PC-3 (cell line): Measurements from ENCODE around the gene TUBGCP5. TPM values are rescaled to one million over a fixed set of nuclear protein-coding genes. Genes with fewer than 3 reads are reported as not detected.

ENCODE experiments used
- ATAC-seq: fragments of 200-7000 bp; cut with Tn5 transposase; 2 replicates; pipeline ENCODE4 v1.9.1; 2020; ENCODE audit warnings: mild to moderate bottlenecking, moderate library complexity
- BruUV-seq: library from RNA; stranded (reverse); fragments of 400-500 nt; replicated peaks from 2 replicates; lab custom pipeline; 2021; lab: Mats Ljungman, UMichigan
- CTCF ChIA-PET: fragments of 300-600 bp; sonication (Branson Sonifier 250); formaldehyde crosslinking; loops from one replicate; lab custom pipeline; 2022; ENCODE audit warnings: antibody characterized with exemption; lab: Charles Lee
- POLR2A ChIA-PET: fragments of 300-600 bp; sonication (Branson Sonifier 250); formaldehyde crosslinking; loops from one replicate; lab custom pipeline; 2022; ENCODE audit warnings: antibody characterized with exemption; ENCODE audit not compliant: unreplicated experiment; lab: Charles Lee
- DNase-seq: peaks from one replicate; pipeline ENCODE4 v3.0.0-alpha.2; 2015
- H2AFZ ChIP-seq: fragments of 300-600 bp; sonication (generic); 2 replicates; pipeline ENCODE4 v1.6.0; 2016; ENCODE audit warnings: antibody characterized with exemption, low read length
- H3F3A ChIP-seq: fragments of 300-600 bp; sonication (generic); one replicate; pipeline ENCODE4 v1.6.0; 2017; ENCODE audit warnings: antibody characterized with exemption, low read length, control low read depth, mild to moderate bottlenecking; ENCODE audit not compliant: unreplicated experiment
- H3K27ac ChIP-seq: fragments of 300-600 bp; sonication (generic); 2 replicates; pipeline ENCODE4 v1.5.1; 2016; ENCODE audit warnings: mild to moderate bottlenecking, low read length
- H3K27me3 ChIP-seq: fragments of 300-600 bp; sonication (generic); 2 replicates; pipeline ENCODE4 v1.6.1; 2016; ENCODE audit warnings: low read length, mixed read lengths
- H3K36me3 ChIP-seq: fragments of 300-600 bp; sonication (generic); 2 replicates; pipeline ENCODE4 v1.6.1; 2016; ENCODE audit warnings: low read depth, mixed run types, low read length, mixed read lengths
- H3K4me1 ChIP-seq: fragments of 300-600 bp; sonication (generic); 2 replicates; pipeline ENCODE4 v1.5.1; 2016; ENCODE audit warnings: low read length; ENCODE audit not compliant: insufficient read depth
- H3K4me2 ChIP-seq: fragments of 300-600 bp; sonication (generic); 2 replicates; pipeline ENCODE4 v1.6.0; 2016; ENCODE audit warnings: low read length
- H3K4me3 ChIP-seq: fragments of 300-600 bp; sonication (generic); 2 replicates; pipeline ENCODE4 v1.5.1; 2016; ENCODE audit warnings: mild to moderate bottlenecking, low read length, mixed read lengths
- H3K79me2 ChIP-seq: fragments of 300-600 bp; sonication (generic); 2 replicates; pipeline ENCODE4 v1.6.1; 2017; ENCODE audit warnings: low read length, mixed read lengths
- H3K9ac ChIP-seq: fragments of 300-600 bp; sonication (generic); 2 replicates; pipeline ENCODE4 v1.6.0; 2016; ENCODE audit warnings: mild to moderate bottlenecking, low read length
- H3K9me2 ChIP-seq: fragments of 300-600 bp; sonication (generic); replicated peaks from 2 replicates; pipeline ENCODE4 v1.6.1; 2016; ENCODE audit warnings: mixed run types, low read length, mixed read lengths
- H3K9me3 ChIP-seq: fragments of 300-600 bp; sonication (generic); 2 replicates; pipeline ENCODE4 v1.6.1; 2016; ENCODE audit warnings: low read length, mixed read lengths
- H4K20me1 ChIP-seq: fragments of 300-600 bp; sonication (generic); 2 replicates; pipeline ENCODE4 v1.6.1; 2016; ENCODE audit warnings: low read length, mixed read lengths
- CTCF ChIP-seq: fragments of 300-600 bp; sonication (generic); conservative IDR thresholded peaks from 2 replicates; pipeline ENCODE4 v1.5.1; 2017; ENCODE audit warnings: antibody characterized with exemption, low read depth, mild to moderate bottlenecking, low read length
- EZH2 ChIP-seq: fragments of 300-600 bp; sonication (generic); IDR thresholded peaks from one replicate; pipeline ENCODE4 v1.6.1; 2017; ENCODE audit warnings: antibody characterized with exemption, mild to moderate bottlenecking, low read length; ENCODE audit not compliant: unreplicated experiment
- EZH2phosphoT487 ChIP-seq: fragments of 300-600 bp; sonication (generic); IDR thresholded peaks from 2 replicates; pipeline ENCODE4 v1.6.1; 2018; ENCODE audit warnings: mild to moderate bottlenecking, antibody characterized with exemption, low read length, borderline replicate concordance
- intact Hi-C: fragments of 100-400 bp; cut with micrococcal nuclease; formaldehyde crosslinking; loops from 2 replicates; pipeline ENCODE4 v1.9.0; 2023
- total RNA-seq: library from RNA; depleted of rRNA; stranded (reverse); fragments of >200 nt; gene quantifications from 2 replicates; pipeline ENCODE4 v1.2.3, GENCODE V29; 2014

TUBGCP5 gene
- total RNA-seq, 1 experiment from 2014 or later = 33.4 TPM

GRCh38 chr15:22961762-22962161, 77.6 kb downstream of the TUBGCP5 start:
- Histone ChIP-seq H3K9ac (no peak overlapping the region), H3K4me2 (no peak overlapping the region), H2AFZ (no peak overlapping the region), H3K9me3 (no peaks in the 10 kb centered on the region), H4K20me1 (peaks cover 15% of the 10 kb centered on the region), H3K4me1 (no peaks in the 10 kb centered on the region), H3K27me3 (no peaks in the 10 kb centered on the region), H3K79me2 (peaks cover 95% of the 10 kb centered on the region), H3F3A (no peaks in the 10 kb centered on the region), H3K4me3 (no peak overlapping the region), H3K27ac (no peak overlapping the region), H3K9me2 (no peaks in the 10 kb centered on the region), H3K36me3 (no peaks in the 10 kb centered on the region)
- DNase-seq (no peak), ATAC-seq (peak; percentile 45; the same call in 1 of the 2 replicates)
- intact Hi-C loops = no loop called here
- TSS peak; percentile 8 for BruUV-seq
- POLR2A ChIA-PET = no interaction called here
- no peak for TF ChIP-seq EZH2
- no peak for TF ChIP-seq EZH2phosphoT487
- TF ChIP-seq CTCF = no peak
- CTCF ChIA-PET = interaction anchor here (0.5 kb wide), 1 partner anchor 28 kb away, joined by 4 read pairs; no protein-coding TSS in a partner anchor

DNA sequence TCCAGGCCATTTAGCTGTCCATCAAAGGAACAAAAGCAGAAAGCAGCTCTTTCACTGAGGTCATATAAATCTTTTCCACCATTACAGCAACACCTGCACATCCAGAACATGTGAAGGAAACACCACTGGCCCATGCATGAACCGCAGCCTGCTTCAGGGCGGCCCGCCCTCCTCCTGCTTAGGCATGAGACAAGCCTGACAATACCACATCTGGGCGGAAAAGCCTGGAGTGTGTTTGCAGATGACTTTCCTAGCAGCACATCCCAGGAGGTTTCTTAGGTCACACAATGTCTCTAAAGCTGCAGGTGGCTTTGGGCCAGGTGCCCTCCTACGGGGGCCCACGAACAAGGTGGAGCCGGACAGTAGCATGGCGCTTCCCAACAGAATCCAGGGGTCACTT, 78.8 kb downstream of the TUBGCP5 start:
- DNase-seq (no peak), ATAC-seq (no peak)
- H3K4me2 ChIP-seq = no peak overlapping the region
- H3K27me3 ChIP-seq = no peaks in the 10 kb centered on the region
- H2AFZ ChIP-seq = no peak overlapping the region
- TF ChIP-seq EZH2 = no peak
- TF ChIP-seq CTCF = no peak
- no peak for TF ChIP-seq EZH2phosphoT487
- no peaks in the 10 kb centered on the region for H3K9me3 ChIP-seq
- H3K4me3 ChIP-seq = no peak overlapping the region
- H3K36me3 ChIP-seq = no peaks in the 10 kb centered on the region
- no peaks in the 10 kb centered on the region for H3K4me1 ChIP-seq
- ChIA-PET CTCF (no interaction called here), POLR2A (no interaction called here)
- no peaks in the 10 kb centered on the region for H3F3A ChIP-seq
- BruUV-seq = no TSS peak
- H3K9ac ChIP-seq = no peak overlapping the region
- H3K27ac ChIP-seq = no peak overlapping the region
- H4K20me1 ChIP-seq = peaks cover 15% of the 10 kb centered on the region
- H3K9me2 ChIP-seq = no peaks in the 10 kb centered on the region
- intact Hi-C loops = no loop called here
- H3K79me2 ChIP-seq = peaks cover 95% of the 10 kb centered on the region

GRCh38 chr15:22960126-22960525, 79.2 kb downstream of the TUBGCP5 start:
- TF ChIP-seq EZH2phosphoT487 = no peak
- no peak for TF ChIP-seq EZH2
- no peak for TF ChIP-seq CTCF
- H3F3A ChIP-seq = no peaks in the 10 kb centered on the region
- POLR2A ChIA-PET = no interaction called here
- no peaks in the 10 kb centered on the region for H3K9me3 ChIP-seq
- H3K79me2 ChIP-seq = peaks cover 95% of the 10 kb centered on the region
- no TSS peak for BruUV-seq
- H3K27me3 ChIP-seq = no peaks in the 10 kb centered on the region
- no peak for DNase-seq
- H4K20me1 ChIP-seq = peaks cover 15% of the 10 kb centered on the region
- H3K27ac ChIP-seq = no peak overlapping the region
- H3K4me2 ChIP-seq = no peak overlapping the region
- no peaks in the 10 kb centered on the region for H3K4me1 ChIP-seq
- no peaks in the 10 kb centered on the region for H3K36me3 ChIP-seq
- no peak overlapping the region for H2AFZ ChIP-seq
- CTCF ChIA-PET = no interaction called here
- no peak overlapping the region for H3K4me3 ChIP-seq
- no peak overlapping the region for H3K9ac ChIP-seq
- no peak for ATAC-seq
- H3K9me2 ChIP-seq = no peaks in the 10 kb centered on the region
- intact Hi-C loops = no loop called here
